Epithelial cell of esophagus (primary cell): ENCODE data around the gene RXRG.
A peak's percentile ranks its signal among the peaks of the same experiment; 100 is the strongest.

ENCODE experiments used
- DNase-seq: peaks from one replicate; pipeline ENCODE4 v3.0.0; 2010; ENCODE audit warnings: low read depth
- H3K4me3 ChIP-seq: 2 replicates; pipeline ENCODE4 v1.5.1; 2011; ENCODE audit warnings: mild to moderate bottlenecking, low read length, control low read depth
- CTCF ChIP-seq: IDR thresholded peaks from 2 replicates; pipeline ENCODE4 v1.5.1; 2011; ENCODE audit warnings: low read depth, mild to moderate bottlenecking, low read length, control low read depth, inconsistent platforms; ENCODE audit not compliant: insufficient read depth; ENCODE audit errors: missing control alignments

The RXRG gene

GRCh38 chr1:165392634-165393571, 52.0 kb downstream of the RXRG start:
- DNase-seq: peak; percentile 66
- H3K4me3 ChIP-seq: no peak overlapping the region
- TF ChIP-seq CTCF: peak; percentile 95

- no peak for TF ChIP-seq CTCF
- DNase-seq: no peak
- no peak overlapping the region for H3K4me3 ChIP-seq
These were observed 55.3 kb downstream of the RXRG start for GRCh38 chr1:165389609-165390008.

- no peak overlapping the region for H3K4me3 ChIP-seq
- no peak for TF ChIP-seq CTCF
- DNase-seq: no peak
These were observed 57.0 kb downstream of the RXRG start for GRCh38 chr1:165387961-165388360.

GRCh38 chr1:165387505-165387904, 57.4 kb downstream of the RXRG start:
- no peak for TF ChIP-seq CTCF
- no peak for DNase-seq
- H3K4me3 ChIP-seq: no peak overlapping the region

GRCh38 chr1:165383599-165384405, 61.1 kb downstream of the RXRG start:
- TF ChIP-seq CTCF: no peak
- no peak for DNase-seq
- no peak overlapping the region for H3K4me3 ChIP-seq

- TF ChIP-seq CTCF: no peak
- no peak for DNase-seq
- H3K4me3 ChIP-seq: no peak overlapping the region
These were observed 61.9 kb downstream of the RXRG start for GRCh38 chr1:165383067-165383466.
